Astrocyte of the spinal cord (primary cell): Measurements from ENCODE around the gene YPEL2.

Source experiments
- DNase-seq: peaks from one replicate; pipeline ENCODE4 v3.0.0; 2011; ENCODE audit warnings: low read depth, low spot score
- H3K4me3 ChIP-seq: 2 replicates; pipeline ENCODE4 v1.5.1; 2011; ENCODE audit warnings: low read depth, mild to moderate bottlenecking, low read length, moderate library complexity
- CTCF ChIP-seq: IDR thresholded peaks from 2 replicates; pipeline ENCODE4 v1.5.1; 2012; ENCODE audit warnings: low read depth, mild to moderate bottlenecking, low read length, inconsistent platforms
- in situ Hi-C: cut with HindIII; loops from 2 replicates; pipeline ENCODE4 v1.10.0; 2017; ENCODE audit warnings: low sequenced_read_pairs

The YPEL2 gene

GRCh38 chr17:59396134-59396826 is 64.8 kb downstream of the YPEL2 start:
- no peak overlapping the region for H3K4me3 ChIP-seq
- TF ChIP-seq CTCF, result no peak
- in situ Hi-C loops, result no loop called here
- no peak for DNase-seq

- no peak for DNase-seq
- in situ Hi-C loops, result no loop called here
- H3K4me3 ChIP-seq, result no peak overlapping the region
- TF ChIP-seq CTCF, result no peak
Observed at GRCh38 chr17:59397316-59398073, 66.0 kb downstream of the YPEL2 start.

GRCh38 chr17:59399914-59400313 is 68.5 kb downstream of the YPEL2 start:
- no peak overlapping the region for H3K4me3 ChIP-seq
- DNase-seq, result no peak
- TF ChIP-seq CTCF, result no peak
- in situ Hi-C loops, result no loop called here

- in situ Hi-C loops, result no loop called here
- H3K4me3 ChIP-seq, result no peak overlapping the region
- no peak for TF ChIP-seq CTCF
Observed at GRCh38 chr17:59400858-59401257, 69.4 kb downstream of the YPEL2 start.

GRCh38 chr17:59401274-59401673 is 69.8 kb downstream of the YPEL2 start:
- no peak for TF ChIP-seq CTCF
- in situ Hi-C loops, result no loop called here
- DNase-seq, result no peak
- no peak overlapping the region for H3K4me3 ChIP-seq

More at GRCh38 chr17:59400858-59401257, 69.4 kb downstream of the YPEL2 start:
- DNase-seq, result no peak

GRCh38 chr17:59401725-59402124 is 70.3 kb downstream of the YPEL2 start:
- DNase-seq, result no peak
- no peak for TF ChIP-seq CTCF

More at GRCh38 chr17:59401725-59402124, 70.3 kb downstream of the YPEL2 start:
- H3K4me3 ChIP-seq, result no peak overlapping the region
- in situ Hi-C loops, result no loop called here
